Gastrocnemius medialis (tissue), 4 donors: ENCODE data around the gene ZNF638. TPM values are rescaled to one million over a fixed set of nuclear protein-coding genes. Genes with fewer than 3 reads are reported as not detected.

Experiments used
- ATAC-seq, 2 donors: fragments of 150-250 bp; one replicate each; pipeline ENCODE4 v1.9.1; 2016
- DNase-seq, 2 donors: peaks; one replicate each; pipeline ENCODE4 v3.0.0-alpha.2; 2019
- H3K27ac ChIP-seq, 4 donors: fragments of 200-600 bp; sonication (generic); 1 replicate in 1 of 4; 2 replicates in 3 of 4; pipeline ENCODE4 v1.5.1; 2016 to 2018; ENCODE audit warnings: mild to moderate bottlenecking in 2 of 4, moderate library complexity in 1 of 4
- H3K27me3 ChIP-seq, 3 donors: fragments of 200-600 bp; sonication (generic) in 2 of 3; 1 replicate in 1 of 3; 2 replicates in 2 of 3; pipeline versions ENCODE4 v1.5.1 to v1.6.0; 2016 to 2019; ENCODE audit warnings: mild to moderate bottlenecking in 1 of 3, moderate library complexity in 1 of 3
- H3K36me3 ChIP-seq, 2 donors: fragments of 200-600 bp; sonication (generic) in 1 of 2; one replicate each; pipeline ENCODE4 v1.5.1; 2017 to 2018
- H3K4me1 ChIP-seq, 2 donors: fragments of 200-600 bp; sonication (generic) in 1 of 2; one replicate each; pipeline ENCODE4 v1.5.1; 2016 to 2017; ENCODE audit warnings: mild to moderate bottlenecking in 2 of 2
- H3K4me3 ChIP-seq, 4 donors: fragments of 200-600 bp; sonication (generic) in 3 of 4; 1 replicate in 1 of 4; 2 replicates in 3 of 4; pipeline ENCODE4 v1.5.1; 2016 to 2019; ENCODE audit warnings: mild to moderate bottlenecking in 2 of 4
- H3K9me3 ChIP-seq, 3 donors: fragments of 200-600 bp; sonication (generic) in 2 of 3; 1 replicate in 1 of 3; 2 replicates in 2 of 3; pipeline ENCODE4 v1.5.1; 2016 to 2019
- POLR2A ChIP-seq, 2 donors: fragments of 450-650 bp; IDR thresholded peaks; one replicate each; pipeline ENCODE4 v1.6.1; 2017; ENCODE audit warnings: antibody characterized with exemption in 2 of 2, mild to moderate bottlenecking in 2 of 2, moderate library complexity in 2 of 2
- in situ Hi-C, 4 donors: fragments of 200-750 bp; cut with MboI; loops; one replicate each; pipeline versions ENCODE4 v1.15.0 to v1.8.0; 2017; ENCODE audit warnings: low sequenced_read_pairs in 4 of 4
- intact Hi-C: fragments of 100-400 bp; cut with DNase I; formaldehyde crosslinking; loops from one replicate; pipeline ENCODE4 v1.15.1; 2023; ENCODE audit warnings: low total_unique reads
- total RNA-seq, 4 donors: library from RNA; depleted of rRNA; stranded (reverse); fragments of >200 nt; gene quantifications; one replicate each; pipeline versions ENCODE4 v1.1.0 to v1.2.3, GENCODE V29; 2016
- TF ChIP-seq, protein P1 (sequence below), 5 experiments: fragments of 450-650 bp in 3 of 5; fragments of 200-600 bp in 2 of 5; sonication (generic) in 2 of 5; IDR thresholded peaks in 4 of 5; conservative IDR thresholded peaks in 1 of 5; 1 replicate in 4 of 5; 2 replicates in 1 of 5; pipeline ENCODE4 v1.5.1; 2016 to 2019; ENCODE audit warnings: antibody characterized with exemption in 5 of 5, mild to moderate bottlenecking in 3 of 5, moderate library complexity in 3 of 5

The ZNF638 gene
- total RNA-seq, 4 donors from 2014 or later, result 69.7 to 152 (median 95.0) TPM

DNA sequence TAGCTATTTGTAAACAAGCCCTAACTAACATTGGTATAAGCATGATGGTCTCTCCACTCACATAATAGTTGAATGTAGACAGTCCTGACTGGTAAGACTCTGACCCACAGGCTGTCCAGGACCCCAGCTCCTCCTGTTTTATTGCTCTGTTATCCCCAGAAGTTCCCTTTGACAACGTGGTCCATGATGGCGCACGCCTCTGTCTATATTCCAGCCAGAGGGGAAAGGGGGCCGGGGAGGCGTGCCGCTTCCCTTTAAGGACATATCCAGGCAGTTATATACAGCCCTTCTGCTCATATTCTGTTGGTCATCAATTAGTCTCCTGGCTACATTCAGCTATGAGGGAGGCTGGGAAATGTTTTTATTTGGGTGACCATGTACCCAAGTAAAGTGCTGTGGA is 128.5 kb downstream of the ZNF638 start:
- in situ Hi-C loops, result loop anchor here in 2 of 4 donors (5.0 to 10.0 kb wide), 2 partner anchors 47 to 55 kb away; no protein-coding TSS in a partner anchor
- ATAC-seq (no peak), DNase-seq (no peak)
- intact Hi-C loops, result loop anchor here (1.0 kb wide), 1 partner anchor 50 kb away; no protein-coding TSS in a partner anchor
- no peaks in the 10 kb centered on the region for H3K9me3 ChIP-seq
- no peak overlapping the region for H3K4me3 ChIP-seq
- TF ChIP-seq, protein P1, sequence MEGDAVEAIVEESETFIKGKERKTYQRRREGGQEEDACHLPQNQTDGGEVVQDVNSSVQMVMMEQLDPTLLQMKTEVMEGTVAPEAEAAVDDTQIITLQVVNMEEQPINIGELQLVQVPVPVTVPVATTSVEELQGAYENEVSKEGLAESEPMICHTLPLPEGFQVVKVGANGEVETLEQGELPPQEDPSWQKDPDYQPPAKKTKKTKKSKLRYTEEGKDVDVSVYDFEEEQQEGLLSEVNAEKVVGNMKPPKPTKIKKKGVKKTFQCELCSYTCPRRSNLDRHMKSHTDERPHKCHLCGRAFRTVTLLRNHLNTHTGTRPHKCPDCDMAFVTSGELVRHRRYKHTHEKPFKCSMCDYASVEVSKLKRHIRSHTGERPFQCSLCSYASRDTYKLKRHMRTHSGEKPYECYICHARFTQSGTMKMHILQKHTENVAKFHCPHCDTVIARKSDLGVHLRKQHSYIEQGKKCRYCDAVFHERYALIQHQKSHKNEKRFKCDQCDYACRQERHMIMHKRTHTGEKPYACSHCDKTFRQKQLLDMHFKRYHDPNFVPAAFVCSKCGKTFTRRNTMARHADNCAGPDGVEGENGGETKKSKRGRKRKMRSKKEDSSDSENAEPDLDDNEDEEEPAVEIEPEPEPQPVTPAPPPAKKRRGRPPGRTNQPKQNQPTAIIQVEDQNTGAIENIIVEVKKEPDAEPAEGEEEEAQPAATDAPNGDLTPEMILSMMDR (IDR thresholded peaks at IDR 0.05 in 4 of 5, conservative IDR thresholded peaks at IDR 0.05 in 1 of 5), result no peak
- no peak for TF ChIP-seq POLR2A (IDR thresholded peaks at IDR 0.05)
- H3K4me1 ChIP-seq, result peaks cover 83 to 94% of the 10 kb centered on the region in 2 donors
- no peaks in the 10 kb centered on the region for H3K27me3 ChIP-seq
- H3K27ac ChIP-seq, result peak overlapping the region; percentile 56 to 99 (median 93)
- H3K36me3 ChIP-seq, result no peaks in the 10 kb centered on the region

DNA sequence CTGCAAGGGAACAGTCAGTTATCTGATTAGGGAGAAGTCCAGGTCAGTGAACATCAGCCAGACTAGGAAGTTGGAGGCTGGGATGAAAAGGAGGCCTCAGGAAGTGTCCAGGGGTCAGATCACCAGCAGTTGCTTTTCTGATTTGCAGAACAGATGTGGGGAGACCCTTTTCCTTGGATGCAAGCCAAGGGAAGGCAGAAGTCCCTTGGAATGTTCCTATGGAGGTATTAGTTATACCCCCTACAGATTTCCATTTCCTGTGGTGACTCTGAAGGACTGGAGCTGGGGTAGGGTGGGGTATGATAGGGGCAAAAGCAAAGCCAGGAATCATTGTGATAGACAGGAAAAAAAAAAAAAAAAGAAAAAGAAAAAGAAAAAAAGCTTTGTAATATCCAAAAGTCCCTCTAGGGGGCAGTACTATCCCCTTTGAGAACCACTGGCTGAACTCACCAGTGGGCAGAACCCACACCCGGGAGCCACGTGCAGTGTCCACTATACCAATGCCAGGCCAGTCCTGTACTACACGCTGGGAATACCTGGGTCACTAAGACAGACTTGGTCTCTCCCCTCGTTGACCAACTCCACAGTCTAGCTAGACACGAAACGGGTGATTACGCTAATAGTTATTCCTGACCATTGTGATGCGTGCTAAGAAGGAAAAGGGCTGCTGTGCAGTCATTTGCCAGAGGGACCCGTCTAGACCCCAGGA is 129.2 kb downstream of the ZNF638 start:
- Histone ChIP-seq H3K4me1 (peaks cover 79 to 92% of the 10 kb centered on the region in 2 donors), H3K27me3 (no peaks in the 10 kb centered on the region), H3K36me3 (no peaks in the 10 kb centered on the region), H3K4me3 (no peak overlapping the region), H3K27ac (peak overlapping the region; percentile 56 to 99 (median 93)), H3K9me3 (no peaks in the 10 kb centered on the region)
- DNase-seq, result peak in 1 of 2 donors; percentile 66
- no peak for TF ChIP-seq POLR2A (IDR thresholded peaks at IDR 0.05)
- TF ChIP-seq, protein P1 (IDR thresholded peaks at IDR 0.05 in 4 of 5, conservative IDR thresholded peaks at IDR 0.05 in 1 of 5), result peak; percentile 53 to 74 (median 58)
- intact Hi-C loops (loop anchor here (1.0 kb wide), 1 partner anchor 50 kb away; no protein-coding TSS in a partner anchor), in situ Hi-C loops (loop anchor here in 2 of 4 donors (5.0 to 10.0 kb wide), 2 partner anchors 47 to 54 kb away; no protein-coding TSS in a partner anchor)
- ATAC-seq, result peak; percentile 46 to 59

DNA sequence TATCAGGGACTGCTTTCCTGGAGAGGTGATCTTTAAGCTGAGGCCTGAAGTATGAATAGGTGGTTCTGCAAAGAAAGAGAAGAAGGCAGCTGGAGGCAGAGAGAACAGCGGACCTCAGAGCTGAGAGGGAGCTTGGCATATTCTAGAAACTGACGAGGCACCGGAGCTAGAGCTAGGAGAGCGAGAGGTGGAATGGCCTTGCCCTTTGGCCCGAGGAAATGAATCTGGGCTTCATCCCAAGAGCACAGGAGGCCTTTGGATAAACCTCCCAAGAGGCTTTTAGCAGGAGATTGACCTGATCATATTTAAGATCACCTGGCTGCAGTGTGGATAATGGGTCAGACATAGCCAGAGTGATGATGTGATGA is 129.7 kb downstream of the ZNF638 start:
- ATAC-seq, result no peak
- Histone ChIP-seq H3K9me3 (no peaks in the 10 kb centered on the region), H3K4me1 (peaks cover 78 to 92% of the 10 kb centered on the region in 2 donors), H3K4me3 (no peak overlapping the region), H3K36me3 (no peaks in the 10 kb centered on the region), H3K27ac (peak overlapping the region; percentile 56 to 99 (median 93)), H3K27me3 (no peaks in the 10 kb centered on the region)
- DNase-seq, result no peak
- intact Hi-C loops (no loop called here), in situ Hi-C loops (loop anchor here in 2 of 4 donors (5.0 to 10.0 kb wide), 2 partner anchors 46 to 54 kb away; no protein-coding TSS in a partner anchor)
- TF ChIP-seq, protein P1 (IDR thresholded peaks at IDR 0.05 in 4 of 5, conservative IDR thresholded peaks at IDR 0.05 in 1 of 5), result no peak
- TF ChIP-seq POLR2A (IDR thresholded peaks at IDR 0.05), result no peak

DNA sequence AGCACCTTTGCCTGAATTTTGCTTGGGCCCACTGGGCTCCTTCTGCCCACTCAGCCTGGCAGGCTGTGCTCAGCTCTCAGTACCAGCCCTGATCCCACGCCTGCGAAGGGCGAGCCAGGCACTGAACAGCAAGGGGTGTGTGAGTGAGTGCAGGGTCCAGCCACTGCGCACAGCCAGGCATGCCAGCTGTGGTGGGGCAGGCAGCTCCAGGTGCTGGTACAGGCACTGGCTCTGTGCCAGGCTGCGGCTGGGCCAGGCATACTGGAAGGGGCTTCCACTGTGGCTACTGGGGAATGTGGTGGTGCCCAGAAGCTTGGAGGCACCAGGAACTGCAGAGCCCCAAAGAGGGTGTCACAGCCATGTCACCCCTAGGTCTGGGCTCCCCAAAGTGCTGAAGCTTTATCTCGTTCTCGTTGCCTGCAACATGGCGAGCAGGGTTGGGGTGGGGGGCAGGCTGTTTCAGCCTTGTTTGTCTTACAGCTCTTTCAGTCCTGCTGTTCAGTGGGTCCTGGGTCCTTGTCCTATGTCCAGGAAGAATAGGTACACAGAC is 130.5 kb downstream of the ZNF638 start:
- no peak for DNase-seq
- H3K4me3 ChIP-seq, result no peak overlapping the region
- no peaks in the 10 kb centered on the region for H3K9me3 ChIP-seq
- no peaks in the 10 kb centered on the region for H3K27me3 ChIP-seq
- intact Hi-C loops, result no loop called here
- TF ChIP-seq, protein P1 (IDR thresholded peaks at IDR 0.05 in 4 of 5, conservative IDR thresholded peaks at IDR 0.05 in 1 of 5), result no peak
- TF ChIP-seq POLR2A (IDR thresholded peaks at IDR 0.05), result no peak
- peaks cover 72 to 90% of the 10 kb centered on the region in 2 donors for H3K4me1 ChIP-seq
- no peaks in the 10 kb centered on the region for H3K36me3 ChIP-seq
- in situ Hi-C loops, result loop anchor here in 2 of 4 donors (5.0 to 10.0 kb wide), 2 partner anchors 45 to 53 kb away; no protein-coding TSS in a partner anchor
- no peak for ATAC-seq
- H3K27ac ChIP-seq, result peak overlapping the region; percentile 56 to 99 (median 93)
